Endothelial cell of umbilical vein (primary cell): ENCODE results near the gene PDE11A. TPM values are rescaled to one million over a fixed set of nuclear protein-coding genes. Genes with fewer than 3 reads are reported as not detected.

Source experiments
- BruUV-seq: library from RNA; stranded (reverse); fragments of 400-500 nt; replicated peaks from 2 replicates; lab custom pipeline; 2021; lab: Mats Ljungman, UMichigan
- CTCF ChIA-PET: fragments of 300-600, 350-600 bp; sonication (Branson Sonifier 250); formaldehyde crosslinking; loops from one replicate; lab custom pipeline; 2021; ENCODE audit warnings: antibody characterized with exemption, inconsistent platforms; lab: Charles Lee
- POLR2A ChIA-PET: fragments of 300-600, 350-600 bp; sonication (Branson Sonifier 250); formaldehyde crosslinking; loops from one replicate; lab custom pipeline; 2021; ENCODE audit warnings: antibody characterized with exemption, inconsistent platforms; lab: Charles Lee
- DNase-seq: peaks from one replicate; pipeline ENCODE4 v3.0.0-alpha.2; 2011; ENCODE audit warnings: low read depth, low spot score
- FAIRE-seq: peaks from 2 replicates; lab custom pipeline; 2011; peaks lifted over from hg19 to GRCh38; lab: Jason Lieb, UNC
- H2AFZ ChIP-seq: 2 replicates; pipeline ENCODE4 v1.6.0; 2012; ENCODE audit warnings: low read depth, low read length, control low read depth, inconsistent platforms
- H3K27ac ChIP-seq: 2 replicates; pipeline ENCODE4 v1.5.1; 2011; ENCODE audit warnings: low read depth, mild to moderate bottlenecking, control low read depth, low read length, moderate library complexity; ENCODE audit not compliant: insufficient read depth
- H3K27me3 ChIP-seq, 2 experiments: 2 replicates each; pipeline versions ENCODE4 v1.6.0 to v1.6.1; 2011; ENCODE audit warnings: low read length in 2 of 2, mixed read lengths in 1 of 2; ENCODE audit not compliant: control insufficient read depth in 2 of 2, insufficient read depth in 2 of 2
- H3K36me3 ChIP-seq, 2 experiments: 2 replicates in 1 of 2; 3 replicates in 1 of 2; pipeline ENCODE4 v1.5.1; 2011; ENCODE audit warnings: low read length in 2 of 2, mild to moderate bottlenecking in 1 of 2, moderate library complexity in 1 of 2; ENCODE audit not compliant: control insufficient read depth in 2 of 2, insufficient read depth in 2 of 2; ENCODE audit errors: extremely low read depth in 1 of 2
- H3K4me1 ChIP-seq: 3 replicates; pipeline ENCODE4 v1.5.1; 2011; ENCODE audit warnings: mild to moderate bottlenecking, low read length; ENCODE audit not compliant: control insufficient read depth, insufficient read depth; ENCODE audit errors: extremely low read depth
- H3K4me2 ChIP-seq: 2 replicates; pipeline ENCODE4 v1.6.1; 2011; ENCODE audit warnings: low read length, control low read depth, mixed read lengths; ENCODE audit not compliant: insufficient read depth
- H3K4me3 ChIP-seq, 3 experiments: fragments of 200-600 bp in 1 of 3; sonication (generic), shearing (Covaris generic) in 1 of 3; replicated peaks in 1 of 3; 2 replicates each; pipeline ENCODE4 v1.5.1; 2011 to 2016; ENCODE audit warnings: control low read depth in 3 of 3, low read length in 3 of 3, mild to moderate bottlenecking in 2 of 3, inconsistent platforms in 1 of 3, low read depth in 1 of 3, moderate library complexity in 1 of 3; ENCODE audit not compliant: insufficient read depth in 1 of 3
- H3K79me2 ChIP-seq: 2 replicates; pipeline ENCODE4 v1.6.0; 2012; ENCODE audit warnings: low read length, inconsistent platforms; ENCODE audit not compliant: control insufficient read depth, insufficient read depth
- H3K9ac ChIP-seq: replicated peaks from 2 replicates; pipeline ENCODE3; 2011; ENCODE audit warnings: low read length, control low read depth; ENCODE audit not compliant: insufficient read depth; ENCODE audit errors: extremely low read depth
- H3K9me1 ChIP-seq: replicated peaks from 3 replicates; pipeline ENCODE4 v1.6.0; 2011; ENCODE audit warnings: mild to moderate bottlenecking, low read length; ENCODE audit not compliant: control insufficient read depth, insufficient read depth; ENCODE audit errors: extremely low read depth
- H3K9me3 ChIP-seq: replicated peaks from 2 replicates; pipeline ENCODE4 v1.5.1; 2012; ENCODE audit warnings: low read length, inconsistent platforms; ENCODE audit not compliant: control insufficient read depth, insufficient read depth
- H4K20me1 ChIP-seq: replicated peaks from 2 replicates; pipeline ENCODE3; 2011; ENCODE audit warnings: mild to moderate bottlenecking, low read length; ENCODE audit not compliant: control insufficient read depth, insufficient read depth; ENCODE audit errors: extremely low read depth
- EZH2 ChIP-seq: IDR thresholded peaks from 2 replicates; pipeline ENCODE4 v1.6.1; 2012; ENCODE audit warnings: borderline replicate concordance, low read depth, mild to moderate bottlenecking, moderate library complexity, low read length, inconsistent platforms; ENCODE audit not compliant: severe bottlenecking
- FOS ChIP-seq: IDR thresholded peaks from 2 replicates; pipeline ENCODE4 v1.6.1; 2011; ENCODE audit warnings: mild to moderate bottlenecking, low read length, moderate library complexity, borderline replicate concordance; ENCODE audit not compliant: insufficient read depth
- GATA2 ChIP-seq: IDR thresholded peaks from 2 replicates; pipeline ENCODE4 v1.7.0; 2011; ENCODE audit warnings: low read depth, mild to moderate bottlenecking, moderate library complexity, mixed read lengths, low read length; ENCODE audit not compliant: insufficient read length, insufficient read depth
- JUN ChIP-seq: IDR thresholded peaks from 2 replicates; pipeline ENCODE4 v1.6.1; 2011; ENCODE audit warnings: borderline replicate concordance, low read depth; ENCODE audit not compliant: insufficient read length, insufficient read depth
- MAX ChIP-seq: IDR thresholded peaks from 2 replicates; pipeline ENCODE4 v1.6.1; 2011; ENCODE audit not compliant: insufficient read depth, insufficient read length
- MYC ChIP-seq: IDR thresholded peaks from one replicate; pipeline ENCODE4 v1.6.1; 2011; ENCODE audit warnings: mild to moderate bottlenecking, low read depth, low read length
- POLR2A ChIP-seq: IDR thresholded peaks from 2 replicates; pipeline ENCODE4 v1.6.1; 2012; ENCODE audit warnings: low read depth, mild to moderate bottlenecking, control low read depth, low read length
- POLR2AphosphoS5 ChIP-seq: IDR thresholded peaks from 2 replicates; pipeline ENCODE4 v1.6.1; 2012; ENCODE audit warnings: low read depth, mild to moderate bottlenecking, control low read depth, low read length, moderate library complexity; ENCODE audit not compliant: insufficient read depth
- dilution Hi-C: fragments of 300-500 bp; cut with MboI; formaldehyde crosslinking; loops from one replicate; pipeline ENCODE4 v1.15.0; 2019; ENCODE audit warnings: low sequenced_read_pairs; ENCODE audit not compliant: extremely low pct_ligation_motif_present
- intact Hi-C: fragments of 100-400 bp; cut with micrococcal nuclease; formaldehyde crosslinking; loops from one replicate; pipeline ENCODE4 v1.10.0; 2022
- polyA plus RNA-seq, 4 experiments: library from polyadenylated mRNA; depleted of rRNA in 3 of 4; stranded (reverse) in 3 of 4; unstranded in 1 of 4; fragments of >200 nt; gene quantifications; 2 replicates each; pipeline versions ENCODE4 v1.2.1 to v1.2.3, GENCODE V29; 2011 to 2012; ENCODE audit warnings: missing spikeins in 1 of 4
- total RNA-seq: library from RNA; stranded (reverse); gene quantifications from 2 replicates; pipeline ENCODE4 v1.2.3, GENCODE V29; 2021
- TF ChIP-seq, protein P1 (sequence below), 2 donors: IDR thresholded peaks; 1 replicate in 1 of 2; 2 replicates in 1 of 2; pipeline ENCODE4 v1.5.1; 2011; ENCODE audit warnings: low read length in 2 of 2, mild to moderate bottlenecking in 2 of 2, moderate library complexity in 2 of 2, control low read depth in 1 of 2, inconsistent platforms in 1 of 2, low read depth in 1 of 2; ENCODE audit not compliant: insufficient read depth in 1 of 2; ENCODE audit errors: extremely low read depth in 1 of 2

PDE11A gene
- total and polyA plus RNA-seq, 2 donors (not counting 3 experiments of a cell fraction or from before 2014, with no cell fraction given) = 0.07 to 0.51 TPM

- FAIRE-seq (no peak), DNase-seq (no peak)
- intact Hi-C loops = no loop called here
- ChIA-PET CTCF (interaction anchor here (1.2 kb wide), 1 partner anchor 25 kb away, joined by 3 read pairs; no protein-coding TSS in a partner anchor), POLR2A (no interaction called here)
- H3K27ac ChIP-seq = no peak overlapping the region
- H2AFZ ChIP-seq = no peak overlapping the region
- peaks cover 11% of the 10 kb centered on the region for H3K4me1 ChIP-seq
- H4K20me1 ChIP-seq = no peaks in the 10 kb centered on the region
- no peaks in the 10 kb centered on the region for H3K9me3 ChIP-seq
- peaks cover 7 to 11% of the 10 kb centered on the region in 2 experiments for H3K27me3 ChIP-seq
- H3K36me3 ChIP-seq = no peaks in the 10 kb centered on the region
- no peak overlapping the region for H3K9ac ChIP-seq
- no peak overlapping the region for H3K4me2 ChIP-seq
- no peak for TF ChIP-seq JUN
- no peak for TF ChIP-seq EZH2
- TF ChIP-seq MYC = no peak
- no peak for TF ChIP-seq MAX
- TF ChIP-seq, protein P1, sequence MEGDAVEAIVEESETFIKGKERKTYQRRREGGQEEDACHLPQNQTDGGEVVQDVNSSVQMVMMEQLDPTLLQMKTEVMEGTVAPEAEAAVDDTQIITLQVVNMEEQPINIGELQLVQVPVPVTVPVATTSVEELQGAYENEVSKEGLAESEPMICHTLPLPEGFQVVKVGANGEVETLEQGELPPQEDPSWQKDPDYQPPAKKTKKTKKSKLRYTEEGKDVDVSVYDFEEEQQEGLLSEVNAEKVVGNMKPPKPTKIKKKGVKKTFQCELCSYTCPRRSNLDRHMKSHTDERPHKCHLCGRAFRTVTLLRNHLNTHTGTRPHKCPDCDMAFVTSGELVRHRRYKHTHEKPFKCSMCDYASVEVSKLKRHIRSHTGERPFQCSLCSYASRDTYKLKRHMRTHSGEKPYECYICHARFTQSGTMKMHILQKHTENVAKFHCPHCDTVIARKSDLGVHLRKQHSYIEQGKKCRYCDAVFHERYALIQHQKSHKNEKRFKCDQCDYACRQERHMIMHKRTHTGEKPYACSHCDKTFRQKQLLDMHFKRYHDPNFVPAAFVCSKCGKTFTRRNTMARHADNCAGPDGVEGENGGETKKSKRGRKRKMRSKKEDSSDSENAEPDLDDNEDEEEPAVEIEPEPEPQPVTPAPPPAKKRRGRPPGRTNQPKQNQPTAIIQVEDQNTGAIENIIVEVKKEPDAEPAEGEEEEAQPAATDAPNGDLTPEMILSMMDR (IDR thresholded peaks at IDR 0.05; ENCODE audit: extremely low read depth in 1 of 2, insufficient read depth in 1 of 2, low read depth in 1 of 2, low read length in 2 of 2) = no peak
- TF ChIP-seq POLR2AphosphoS5 = no peak
- no peak for TF ChIP-seq FOS
- TF ChIP-seq POLR2A = no peak
- TF ChIP-seq GATA2 = no peak
- no peak overlapping the region for H3K4me3 ChIP-seq
- H3K9me1 ChIP-seq = no peaks in the 10 kb centered on the region
- BruUV-seq = no TSS peak
- dilution Hi-C loops = no loop called here
- H3K79me2 ChIP-seq = no peaks in the 10 kb centered on the region
Measured at GRCh38 chr2:178069551-178069950, 3.0 kb downstream of the PDE11A start.
